IMR-90 (cell line): Measurements from ENCODE around the gene ADCYAP1R1. TPM values are rescaled to one million over a fixed set of nuclear protein-coding genes. Genes with fewer than 3 reads are reported as not detected.

Source experiments
- ATAC-seq: fragments of 200-7000 bp; cut with Tn5 transposase; 2 replicates; pipeline ENCODE4 v1.9.1; 2020; ENCODE audit warnings: low read depth, mild to moderate bottlenecking, moderate library complexity
- BruUV-seq: library from RNA; stranded (reverse); fragments of 400-500 nt; replicated peaks from 2 replicates; lab custom pipeline; 2021; lab: Mats Ljungman, UMichigan
- CTCF ChIA-PET: fragments of 300-600 bp; formaldehyde crosslinking; extraction: SDS; loops from one replicate; lab custom pipeline; 2021; ENCODE audit warnings: antibody characterized with exemption; lab: Yijun Ruan, JAX
- POLR2A ChIA-PET: fragments of 300-600 bp; sonication (Branson Sonifier 250); formaldehyde crosslinking; loops from one replicate; lab custom pipeline; 2022; ENCODE audit warnings: antibody characterized with exemption; ENCODE audit not compliant: unreplicated experiment; lab: Charles Lee
- DNase-seq: peaks from one replicate; pipeline ENCODE4 v3.0.0; 2013
- H2AFZ ChIP-seq: replicated peaks from 2 replicates; pipeline ENCODE3; 2013; ENCODE audit warnings: low read length, mild to moderate bottlenecking; ENCODE audit not compliant: poor library complexity
- H2AK5ac ChIP-seq: 2 replicates; pipeline ENCODE4 v1.6.1; 2013; ENCODE audit warnings: low read depth, low read length, inconsistent platforms
- H2AK9ac ChIP-seq: replicated peaks from 2 replicates; pipeline ENCODE3; 2013; ENCODE audit warnings: mild to moderate bottlenecking, low read depth, low read length, moderate library complexity; ENCODE audit not compliant: poor library complexity
- H2BK120ac ChIP-seq: 2 replicates; pipeline ENCODE4 v1.6.1; 2013; ENCODE audit warnings: low read depth, low read length, inconsistent platforms
- H2BK15ac ChIP-seq: 3 replicates; pipeline ENCODE4 v1.6.1; 2013; ENCODE audit warnings: low read depth, low read length, inconsistent platforms
- H2BK20ac ChIP-seq: 2 replicates; pipeline ENCODE4 v1.6.1; 2013; ENCODE audit warnings: low read depth, mild to moderate bottlenecking, inconsistent platforms, low read length, moderate library complexity
- H2BK5ac ChIP-seq: 2 replicates; pipeline ENCODE4 v1.6.1; 2013; ENCODE audit warnings: mild to moderate bottlenecking, low read depth, low read length, inconsistent platforms; ENCODE audit not compliant: poor library complexity, severe bottlenecking
- H3K14ac ChIP-seq: replicated peaks from 2 replicates; pipeline ENCODE4 v1.6.1; 2013; ENCODE audit warnings: low read depth, low read length, inconsistent platforms
- H3K18ac ChIP-seq: 2 replicates; pipeline ENCODE4 v1.6.1; 2013; ENCODE audit warnings: low read depth, low read length, control low read depth
- H3K23ac ChIP-seq: 2 replicates; pipeline ENCODE4 v1.6.1; 2013; ENCODE audit warnings: low read depth, low read length, inconsistent platforms
- H3K27ac ChIP-seq: 2 replicates; pipeline ENCODE4 v1.5.1; 2013; ENCODE audit warnings: mild to moderate bottlenecking, control low read depth, low read length; ENCODE audit not compliant: insufficient read depth
- H3K27me3 ChIP-seq: 2 replicates; pipeline ENCODE4 v1.6.1; 2013; ENCODE audit warnings: low read length; ENCODE audit not compliant: control insufficient read depth, insufficient read depth
- H3K36me3 ChIP-seq: 2 replicates; pipeline ENCODE4 v1.6.1; 2013; ENCODE audit warnings: low read length, mixed read lengths; ENCODE audit not compliant: control insufficient read depth, insufficient read depth
- H3K4ac ChIP-seq: 2 replicates; pipeline ENCODE4 v1.6.1; 2013; ENCODE audit warnings: low read depth, low read length, inconsistent platforms
- H3K4me1 ChIP-seq: 2 replicates; pipeline ENCODE4 v1.6.1; 2013; ENCODE audit warnings: low read length, mixed read lengths; ENCODE audit not compliant: control insufficient read depth, insufficient read depth
- H3K4me2 ChIP-seq: 2 replicates; pipeline ENCODE4 v1.6.1; 2013; ENCODE audit warnings: low read depth, mild to moderate bottlenecking, control low read depth, low read length, moderate library complexity
- H3K4me3 ChIP-seq: 2 replicates; pipeline ENCODE4 v1.5.1; 2013; ENCODE audit warnings: low read depth, mild to moderate bottlenecking, control low read depth, low read length, moderate library complexity; ENCODE audit not compliant: insufficient read depth
- H3K56ac ChIP-seq: 2 replicates; pipeline ENCODE4 v1.6.1; 2013; ENCODE audit warnings: low read length, inconsistent platforms; ENCODE audit not compliant: insufficient read depth; ENCODE audit errors: extremely low read depth
- H3K79me1 ChIP-seq, 2 experiments: 2 replicates each; pipeline ENCODE4 v1.6.1; 2013; ENCODE audit warnings: low read length in 2 of 2, inconsistent platforms in 1 of 2, low read depth in 1 of 2
- H3K9ac ChIP-seq: 2 replicates; pipeline ENCODE4 v1.6.1; 2013; ENCODE audit warnings: low read depth, low read length, control low read depth
- H3K9me1 ChIP-seq: 2 replicates; pipeline ENCODE4 v1.6.1; 2013; ENCODE audit warnings: low read length, inconsistent platforms; ENCODE audit not compliant: insufficient read depth
- H3K9me3 ChIP-seq: 2 replicates; pipeline ENCODE4 v1.6.1; 2013; ENCODE audit warnings: low read length; ENCODE audit not compliant: control insufficient read depth, insufficient read depth
- H4K20me1 ChIP-seq: 2 replicates; pipeline ENCODE4 v1.6.1; 2013; ENCODE audit warnings: low read length, inconsistent platforms; ENCODE audit not compliant: insufficient read depth
- H4K5ac ChIP-seq: 2 replicates; pipeline ENCODE4 v1.6.1; 2013; ENCODE audit warnings: mild to moderate bottlenecking, low read depth, low read length, control low read depth
- H4K8ac ChIP-seq, 2 experiments: 2 replicates each; pipeline ENCODE4 v1.6.1; 2013; ENCODE audit warnings: low read depth in 2 of 2, low read length in 2 of 2, control low read depth in 1 of 2, inconsistent platforms in 1 of 2
- H4K91ac ChIP-seq: 2 replicates; pipeline ENCODE4 v1.6.1; 2013; ENCODE audit warnings: low read depth, low read length, inconsistent platforms; ENCODE audit not compliant: insufficient read depth
- BHLHE40 ChIP-seq: fragments of 150-350 bp; IDR thresholded peaks from 2 replicates; pipeline ENCODE4 v1.6.1; 2016; ENCODE audit warnings: mild to moderate bottlenecking, low read depth, low read length
- CEBPB ChIP-seq: IDR thresholded peaks from 2 replicates; pipeline ENCODE4 v1.6.1; 2012; ENCODE audit warnings: low read depth, low read length, improper control_type of control experiment
- CHD1 ChIP-seq: IDR thresholded peaks from 2 replicates; pipeline ENCODE4 v1.6.1; 2012; ENCODE audit warnings: low read depth, low read length, improper control_type of control experiment
- CTCF ChIP-seq: conservative IDR thresholded peaks from 2 replicates; pipeline ENCODE4 v1.5.1; 2012; ENCODE audit warnings: mild to moderate bottlenecking, low read depth, low read length, improper control_type of control experiment
- FOS ChIP-seq: fragments of 150-350 bp; IDR thresholded peaks from 2 replicates; pipeline ENCODE4 v1.6.1; 2016; ENCODE audit warnings: low read depth, low read length
- MAFK ChIP-seq: IDR thresholded peaks from 2 replicates; pipeline ENCODE4 v1.6.1; 2012; ENCODE audit warnings: low read depth, low read length, improper control_type of control experiment
- MAZ ChIP-seq: IDR thresholded peaks from 2 replicates; pipeline ENCODE4 v1.6.1; 2012; ENCODE audit warnings: low read depth, mild to moderate bottlenecking, low read length, improper control_type of control experiment, moderate library complexity, borderline replicate concordance
- MXI1 ChIP-seq: IDR thresholded peaks from 2 replicates; pipeline ENCODE4 v1.6.1; 2012; ENCODE audit warnings: low read depth, mild to moderate bottlenecking, low read length, moderate library complexity, borderline replicate concordance
- NFE2L2 ChIP-seq: fragments of 150-350 bp; IDR thresholded peaks from 2 replicates; pipeline ENCODE4 v1.6.1; 2016; ENCODE audit warnings: low read depth, mild to moderate bottlenecking, low read length
- POLR2A ChIP-seq: IDR thresholded peaks from 2 replicates; pipeline ENCODE4 v1.6.1; 2012; ENCODE audit warnings: mild to moderate bottlenecking, low read depth, low read length
- RAD21 ChIP-seq: IDR thresholded peaks from 2 replicates; pipeline ENCODE4 v1.6.1; 2012; ENCODE audit warnings: low read length, improper control_type of control experiment
- RCOR1 ChIP-seq: IDR thresholded peaks from 2 replicates; pipeline ENCODE4 v1.6.1; 2012; ENCODE audit warnings: mild to moderate bottlenecking, low read length, improper control_type of control experiment; ENCODE audit not compliant: insufficient replicate concordance
- RFX5 ChIP-seq: IDR thresholded peaks from 2 replicates; pipeline ENCODE4 v1.8.0; 2012; ENCODE audit warnings: low read depth, mild to moderate bottlenecking, low read length, moderate library complexity
- SMC3 ChIP-seq: fragments of 150-350 bp; IDR thresholded peaks from 2 replicates; pipeline ENCODE4 v1.6.1; 2016; ENCODE audit warnings: low read depth, mild to moderate bottlenecking, antibody characterized with exemption, low read length, moderate library complexity
- USF2 ChIP-seq: fragments of 150-350 bp; IDR thresholded peaks from 2 replicates; pipeline ENCODE4 v1.6.1; 2017; ENCODE audit warnings: mild to moderate bottlenecking, antibody characterized with exemption, low read length, low read depth
- WGBS, 2 experiments: methylation state at CpG; one replicate each; pipeline versions ENCODE4 v1.1.5 to v1.1.7; 2013; ENCODE audit warnings: missing lambda C conversion rate in 2 of 2; ENCODE audit not compliant: insufficient read length in 1 of 2; ENCODE audit errors: extremely low coverage in 2 of 2; 5-methylcytosine and 5-hydroxymethylcytosine counted together
- dilution Hi-C: fragments of 300-500 bp; cut with HindIII; formaldehyde crosslinking; loops from one replicate; pipeline ENCODE4 v1.14.3; 2018; ENCODE audit warnings: low sequenced_read_pairs; ENCODE audit not compliant: unreplicated experiment
- in situ Hi-C: fragments of 300-500 bp; cut with MboI; formaldehyde crosslinking; loops from 3 replicates; pipeline ENCODE4 v1.14.3; 2019; ENCODE audit warnings: low sequenced_read_pairs, inconsistent platforms, mixed read lengths
- intact Hi-C: fragments of 100-400 bp; cut with micrococcal nuclease; formaldehyde crosslinking; loops from 2 replicates; pipeline ENCODE4 v1.10.0; 2022
- polyA plus RNA-seq, 3 experiments: library from polyadenylated mRNA; depleted of rRNA; stranded (reverse); fragments of >200 nt; gene quantifications; 2 replicates each; pipeline ENCODE4 v1.2.3, GENCODE V29; 2012; ENCODE audit warnings: low replicate concordance in 1 of 3
- total RNA-seq: library from RNA; depleted of rRNA; stranded (reverse); fragments of >200 nt; gene quantifications from 2 replicates; pipeline ENCODE4 v1.2.3, GENCODE V29; 2012

ADCYAP1R1 gene
- total and polyA plus RNA-seq, 2 of the 4 experiments (the other 2 are of a cell fraction), result not detected

GRCh38 chr7:31082447-31082846 lies 30.3 kb downstream of the ADCYAP1R1 start:
- no peak overlapping the region for H3K56ac ChIP-seq
- H4K20me1 ChIP-seq, result no peaks in the 10 kb centered on the region
- no peak overlapping the region for H2BK20ac ChIP-seq
- H2AK9ac ChIP-seq, result no peak overlapping the region
- intact Hi-C loops, result no loop called here
- H3K9me3 ChIP-seq, result no peaks in the 10 kb centered on the region
- H2BK120ac ChIP-seq, result no peak overlapping the region
- no peak overlapping the region for H3K4me2 ChIP-seq
- no peaks in the 10 kb centered on the region for H3K79me1 ChIP-seq
- dilution Hi-C loops, result no loop called here
- no peak overlapping the region for H4K91ac ChIP-seq
- no peak overlapping the region for H4K8ac ChIP-seq
- no peak overlapping the region for H4K5ac ChIP-seq
- no peak for ATAC-seq
- peaks cover 7% of the 10 kb centered on the region for H3K27me3 ChIP-seq
- H3K4me1 ChIP-seq, result no peaks in the 10 kb centered on the region
- DNase-seq, result no peak
- H3K36me3 ChIP-seq, result no peaks in the 10 kb centered on the region
- no TSS peak for BruUV-seq
- in situ Hi-C loops, result no loop called here
- no peak overlapping the region for H3K4me3 ChIP-seq
- no peak overlapping the region for H3K9ac ChIP-seq
- ChIA-PET CTCF (no interaction called here), POLR2A (no interaction called here)
- peaks cover 2% of the 10 kb centered on the region; the same call in 1 of the 2 replicates for H3K9me1 ChIP-seq
- no peak overlapping the region for H2AFZ ChIP-seq
- H3K23ac ChIP-seq, result no peak overlapping the region
- TF ChIP-seq BHLHE40 (no peak), USF2 (no peak), CHD1 (no peak), MXI1 (no peak), RFX5 (no peak), POLR2A (no peak), SMC3 (no peak), RCOR1 (no peak), CTCF (no peak), RAD21 (no peak), MAFK (no peak), CEBPB (no peak), FOS (no peak), NFE2L2 (no peak), MAZ (no peak)
- no CpG with 5 or more reads among the region's 4 CpGs for WGBS, 2 experiments
- H3K27ac ChIP-seq, result no peak overlapping the region
- no peak overlapping the region for H2BK5ac ChIP-seq
- no peak overlapping the region for H3K4ac ChIP-seq
- no peak overlapping the region for H3K14ac ChIP-seq
- H2AK5ac ChIP-seq, result no peak overlapping the region
- no peak overlapping the region for H3K18ac ChIP-seq
- H2BK15ac ChIP-seq, result no peak overlapping the region
